Adipocyte (in vitro differentiated cells): ENCODE data around the gene EIF4ENIF1.
"Not testable (repeated sequence)": the region's sequence is repeated elsewhere in the genome, so short reads cannot be mapped to it uniquely, and the experiment has no call there.

Experiments used
- DNase-seq: peaks from one replicate; pipeline ENCODE4 v3.0.0-alpha.2; 2015; ENCODE audit warnings: low read depth
- H3K27me3 ChIP-seq: replicated peaks from 2 replicates; pipeline ENCODE4 v1.7.0; 2013; ENCODE audit warnings: mild to moderate bottlenecking, low read length, moderate library complexity; ENCODE audit not compliant: control insufficient read depth, insufficient read depth
- H3K36me3 ChIP-seq: 2 replicates; pipeline ENCODE4 v1.7.0; 2013; ENCODE audit warnings: low read length, mild to moderate bottlenecking, moderate library complexity; ENCODE audit not compliant: control insufficient read depth, insufficient read depth, severe bottlenecking
- H3K4me1 ChIP-seq: 2 replicates; pipeline ENCODE4 v1.7.0; 2013; ENCODE audit warnings: mild to moderate bottlenecking, low read length, moderate library complexity; ENCODE audit not compliant: control insufficient read depth, insufficient read depth
- H3K4me3 ChIP-seq: 2 replicates; pipeline ENCODE4 v1.7.0; 2013; ENCODE audit warnings: mild to moderate bottlenecking, low read length, moderate library complexity
- H3K9ac ChIP-seq: 2 replicates; pipeline ENCODE4 v1.7.0; 2013; ENCODE audit warnings: mild to moderate bottlenecking, low read length, moderate library complexity
- H3K9me3 ChIP-seq: 2 replicates; pipeline ENCODE4 v1.7.0; 2013; ENCODE audit warnings: mild to moderate bottlenecking, low read length, moderate library complexity; ENCODE audit not compliant: control insufficient read depth

EIF4ENIF1 gene

DNA sequence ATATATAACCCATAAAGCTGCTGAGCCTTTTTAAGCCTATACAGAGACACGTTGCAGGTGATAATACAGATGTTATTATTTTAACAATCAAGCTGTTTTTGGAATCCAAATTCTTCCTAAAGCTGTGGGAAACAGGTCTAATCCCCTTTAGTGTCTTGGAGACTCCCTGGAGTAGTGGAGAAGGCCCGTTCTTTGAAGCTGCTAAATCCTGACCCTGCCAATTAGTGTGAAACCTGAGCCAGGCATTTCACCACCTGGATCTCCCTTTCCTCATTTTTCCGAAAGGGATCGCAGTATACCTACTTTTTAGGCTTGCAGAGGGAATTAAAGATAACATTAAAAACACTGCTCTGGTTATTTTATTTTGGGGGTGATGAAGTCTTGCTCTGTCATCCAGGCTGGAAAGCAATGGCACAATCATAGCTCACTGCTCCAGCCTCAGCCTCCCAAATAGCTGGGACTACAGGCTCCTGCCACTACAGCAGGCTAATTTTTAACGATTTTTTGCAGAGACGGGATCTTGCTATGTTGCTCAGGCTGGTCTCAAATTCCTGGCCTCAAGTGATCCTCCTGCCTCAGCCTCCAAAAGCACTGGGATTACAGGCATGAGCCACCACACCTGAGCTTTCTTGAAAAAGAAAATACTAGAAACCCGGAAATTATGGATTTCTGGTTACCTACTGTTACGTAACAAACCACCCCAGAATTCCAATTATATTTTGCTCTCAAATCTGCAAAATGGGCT is 1.7 kb upstream of the EIF4ENIF1 start:
- DNase-seq, result peak; percentile 19

DNA sequence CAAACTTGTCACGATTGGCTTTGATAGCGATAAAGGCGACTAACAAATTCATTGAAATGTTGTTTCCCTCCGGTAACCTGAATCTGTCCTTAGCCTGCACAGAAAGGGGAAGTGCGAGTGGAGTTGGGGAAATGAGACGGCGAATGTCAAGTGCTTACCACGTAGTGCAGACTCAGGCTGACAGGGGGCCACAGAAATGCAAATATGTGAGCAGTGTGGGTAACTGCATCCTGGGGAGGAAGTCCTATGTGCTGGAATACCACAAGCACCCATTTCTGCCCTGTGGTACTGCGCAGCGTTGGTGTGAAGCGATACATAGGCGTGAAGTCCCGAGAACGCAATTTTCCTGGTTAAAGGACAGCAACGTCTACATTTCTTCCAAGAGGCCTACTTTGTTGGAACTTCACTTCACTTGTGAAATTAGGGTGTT is 869 bp upstream of the EIF4ENIF1 start:
- peak overlapping the region; percentile 93 for H3K4me3 ChIP-seq
- no peaks in the 10 kb centered on the region for H3K9me3 ChIP-seq
- DNase-seq, result peak; percentile 76
- peaks cover 21% of the 10 kb centered on the region for H3K4me1 ChIP-seq
- H3K36me3 ChIP-seq, result peaks cover 12% of the 10 kb centered on the region
- peak overlapping the region; percentile 88 for H3K9ac ChIP-seq
- H3K27me3 ChIP-seq, result no peaks in the 10 kb centered on the region

More for the DNA sequence above, 1.7 kb upstream of the EIF4ENIF1 start:
- peaks cover 24% of the 10 kb centered on the region for H3K4me1 ChIP-seq
- H3K4me3 ChIP-seq, result peak overlapping the region; percentile 93
- H3K36me3 ChIP-seq, result peaks cover 11% of the 10 kb centered on the region
- H3K27me3 ChIP-seq, result no peaks in the 10 kb centered on the region
- H3K9ac ChIP-seq, result peak overlapping the region; percentile 88
- no peaks in the 10 kb centered on the region for H3K9me3 ChIP-seq

DNA sequence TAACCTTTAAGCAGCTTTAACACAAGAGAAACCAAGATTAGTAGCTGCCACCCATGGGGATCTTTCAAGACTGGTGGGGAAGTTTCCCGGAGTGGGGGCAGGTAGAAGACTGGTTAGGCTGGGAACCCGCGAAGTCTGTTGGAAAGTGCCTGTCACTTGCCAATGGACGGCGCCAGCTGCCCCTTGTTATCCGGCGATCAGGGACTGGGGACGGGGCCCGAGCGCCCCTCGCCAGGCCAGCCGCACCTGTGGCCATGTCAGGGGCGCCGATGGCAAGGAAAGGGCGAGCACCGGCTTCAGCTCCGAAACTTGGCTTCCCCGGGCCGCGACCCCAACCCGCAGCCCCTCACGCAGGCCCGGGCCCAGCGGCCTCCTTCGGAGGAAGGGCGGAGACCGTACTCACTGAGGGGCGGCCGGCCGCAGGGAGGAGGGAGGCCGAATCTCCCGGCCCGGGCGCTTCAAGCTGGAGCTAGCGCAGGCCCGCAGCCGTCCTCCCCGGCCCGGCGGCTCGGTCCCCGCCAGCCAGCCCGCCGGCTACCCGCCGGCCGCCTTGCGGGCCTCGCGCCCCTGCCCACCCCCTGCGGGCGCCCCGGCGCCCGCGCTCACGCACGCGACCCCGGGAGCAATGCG is 539 bp downstream of the EIF4ENIF1 start:
- Histone ChIP-seq H3K9me3 (no peaks in the 10 kb centered on the region), H3K27me3 (no peaks in the 10 kb centered on the region), H3K9ac (peak overlapping the region; percentile 88), H3K36me3 (peaks cover 25% of the 10 kb centered on the region), H3K4me3 (peak overlapping the region; percentile 93), H3K4me1 (peaks cover 19% of the 10 kb centered on the region)
- DNase-seq, result peak; percentile 73

DNA sequence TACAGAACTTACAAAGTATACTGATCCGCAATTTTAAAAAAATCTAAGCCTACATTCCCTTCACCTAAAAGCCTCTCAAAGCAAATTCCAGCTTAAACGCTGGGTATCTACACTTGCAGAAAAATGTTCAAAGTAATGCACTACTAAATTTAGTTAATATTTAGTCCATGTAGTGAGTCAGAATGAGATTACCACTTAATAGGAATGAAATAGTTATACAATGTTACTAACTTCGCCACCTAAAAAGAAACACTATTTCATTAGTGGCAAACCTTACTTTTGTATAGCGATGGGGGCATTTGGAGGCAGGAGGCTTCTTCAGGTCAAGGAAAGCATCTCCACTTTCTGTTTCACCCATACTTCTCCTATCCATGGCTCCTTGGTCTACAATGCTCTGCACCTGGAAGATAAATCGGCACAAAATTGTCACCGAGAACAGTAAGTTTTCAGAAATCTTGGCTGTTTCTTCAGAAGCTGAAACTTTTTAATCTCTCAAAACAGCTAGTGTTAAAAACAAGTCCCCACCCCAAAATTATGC is 1.2 kb downstream of the EIF4ENIF1 start:
- Histone ChIP-seq H3K36me3 (peaks cover 32% of the 10 kb centered on the region), H3K27me3 (no peaks in the 10 kb centered on the region), H3K4me3 (peak overlapping the region; percentile 93), H3K9ac (peak overlapping the region; percentile 88), H3K4me1 (peaks cover 19% of the 10 kb centered on the region), H3K9me3 (no peaks in the 10 kb centered on the region)
- no peak for DNase-seq

DNA sequence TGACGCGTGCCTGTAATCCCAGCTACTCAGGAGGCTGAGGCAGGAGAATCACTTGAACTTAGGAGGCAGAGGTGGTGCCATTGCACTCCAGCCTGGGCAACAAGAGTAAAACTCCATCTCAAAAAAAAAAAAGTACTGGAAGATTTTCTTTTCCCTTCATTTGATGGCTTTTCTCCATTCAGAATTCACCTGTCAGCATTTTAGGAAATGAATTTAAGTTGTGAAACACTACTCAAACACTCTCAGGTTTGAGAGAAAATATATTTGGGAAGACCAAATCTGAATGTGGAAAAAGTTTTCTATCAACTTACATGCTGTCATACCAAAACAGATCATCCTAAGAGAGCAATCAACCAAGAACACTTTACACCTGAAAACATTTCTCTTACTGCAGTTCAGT is 2.7 kb downstream of the EIF4ENIF1 start:
- no peaks in the 10 kb centered on the region for H3K27me3 ChIP-seq
- DNase-seq, result no peak
- no peaks in the 10 kb centered on the region for H3K9me3 ChIP-seq
- peaks cover 19% of the 10 kb centered on the region for H3K4me1 ChIP-seq
- H3K9ac ChIP-seq, result no peak overlapping the region
- H3K36me3 ChIP-seq, result peaks cover 46% of the 10 kb centered on the region
- H3K4me3 ChIP-seq, result no peak overlapping the region

DNA sequence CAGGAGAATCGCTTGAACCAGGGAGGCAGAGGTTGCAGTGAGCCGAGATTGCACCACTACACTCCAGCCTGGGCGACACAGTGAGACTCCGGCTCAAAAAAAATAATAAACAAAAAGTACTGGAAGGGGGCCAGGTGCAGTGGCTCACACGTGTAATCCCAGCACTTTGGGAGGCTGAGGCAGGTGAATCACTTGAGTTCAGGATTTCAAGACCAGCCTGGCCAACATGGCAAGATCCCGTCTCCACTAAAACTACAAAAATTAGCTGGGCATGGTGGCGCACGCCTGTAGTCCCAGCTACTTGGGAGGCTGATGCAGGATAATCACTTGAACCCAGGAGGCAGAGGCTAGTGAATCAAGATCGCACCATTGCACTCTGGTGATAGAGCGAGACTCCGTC is 3.3 kb downstream of the EIF4ENIF1 start:
- H3K4me3 ChIP-seq, H3K27me3 ChIP-seq, H3K9ac ChIP-seq, DNase-seq, H3K9me3 ChIP-seq: not testable (repeated sequence)
- Histone ChIP-seq H3K4me1 (peaks cover 19% of the 10 kb centered on the region), H3K36me3 (peaks cover 52% of the 10 kb centered on the region)

DNA sequence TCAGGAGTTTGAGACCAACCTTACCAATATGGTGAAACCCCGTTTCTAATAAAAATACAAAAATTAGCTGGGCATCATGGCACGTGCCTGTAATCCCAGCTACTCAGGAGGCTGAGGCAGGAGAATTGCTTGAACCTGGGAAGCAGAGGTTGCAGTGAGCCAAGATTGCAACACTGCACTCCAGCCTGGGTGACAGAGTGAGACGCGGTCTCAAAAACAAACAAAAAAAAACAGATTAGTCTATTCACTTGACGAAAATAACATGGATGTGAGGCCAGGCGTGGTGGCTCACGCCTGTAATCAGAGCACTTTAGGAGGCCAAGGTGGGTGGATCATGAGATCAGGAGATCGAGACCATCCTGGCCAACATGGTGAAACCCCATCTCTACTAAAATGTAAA is 7.2 kb downstream of the EIF4ENIF1 start:
- not testable (repeated sequence) for DNase-seq, H3K4me3 ChIP-seq
- H3K36me3 ChIP-seq, result peaks cover 82% of the 10 kb centered on the region

DNA sequence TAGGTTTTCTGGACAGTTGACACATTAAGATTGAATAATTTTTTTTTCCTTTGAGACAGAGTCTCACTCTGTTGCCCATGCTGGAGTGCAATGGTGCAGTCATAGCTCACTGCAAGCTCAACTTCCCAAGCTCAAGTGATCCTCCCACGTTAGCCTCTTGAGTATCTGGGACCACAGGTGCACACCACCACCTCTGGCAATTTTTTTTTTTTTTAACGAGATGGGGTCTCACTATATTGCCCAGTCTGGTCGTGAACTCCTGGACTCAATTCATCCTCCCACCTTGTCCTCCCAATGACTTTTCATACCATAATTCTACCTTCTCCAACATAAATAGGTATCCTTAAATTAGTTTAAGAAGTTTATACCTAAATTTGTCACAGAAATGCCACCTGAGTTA is 8.5 kb downstream of the EIF4ENIF1 start:
- H3K4me1 ChIP-seq, result peaks cover 2% of the 10 kb centered on the region
- H3K9me3 ChIP-seq, result no peaks in the 10 kb centered on the region
- peaks cover 86% of the 10 kb centered on the region for H3K36me3 ChIP-seq
- no peak overlapping the region for H3K9ac ChIP-seq
- H3K4me3 ChIP-seq, result no peak overlapping the region
- H3K27me3 ChIP-seq, result no peaks in the 10 kb centered on the region
- DNase-seq, result no peak

More for the DNA sequence above, 7.2 kb downstream of the EIF4ENIF1 start:
- not testable (repeated sequence) for H3K4me1 ChIP-seq, H3K9ac ChIP-seq, H3K9me3 ChIP-seq, H3K27me3 ChIP-seq

DNA sequence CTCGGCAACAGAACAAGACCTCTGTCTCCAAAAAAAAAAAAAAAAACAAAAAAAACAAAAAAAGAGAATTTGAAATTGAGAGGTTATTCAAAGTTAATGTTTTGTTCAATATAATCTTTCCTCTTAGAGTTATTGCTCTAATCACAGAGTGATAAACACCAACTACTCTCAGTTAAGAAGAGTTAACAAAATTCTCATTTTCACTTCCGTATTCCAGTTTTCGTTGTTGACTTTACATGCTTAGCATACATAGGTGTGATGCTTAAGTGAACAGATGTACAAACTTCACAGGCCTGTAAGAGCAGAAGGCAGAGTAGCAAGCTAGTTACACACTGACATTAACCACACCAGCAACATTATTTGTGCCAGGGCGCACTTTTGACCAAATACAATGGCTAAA is 12.3 kb downstream of the EIF4ENIF1 start:
- DNase-seq, result no peak
- H3K36me3 ChIP-seq, result peaks cover 54% of the 10 kb centered on the region
- no peaks in the 10 kb centered on the region for H3K9me3 ChIP-seq
- peaks cover 28% of the 10 kb centered on the region for H3K4me1 ChIP-seq
- H3K9ac ChIP-seq, result no peak overlapping the region
- H3K4me3 ChIP-seq, result no peak overlapping the region
- H3K27me3 ChIP-seq, result no peaks in the 10 kb centered on the region

DNA sequence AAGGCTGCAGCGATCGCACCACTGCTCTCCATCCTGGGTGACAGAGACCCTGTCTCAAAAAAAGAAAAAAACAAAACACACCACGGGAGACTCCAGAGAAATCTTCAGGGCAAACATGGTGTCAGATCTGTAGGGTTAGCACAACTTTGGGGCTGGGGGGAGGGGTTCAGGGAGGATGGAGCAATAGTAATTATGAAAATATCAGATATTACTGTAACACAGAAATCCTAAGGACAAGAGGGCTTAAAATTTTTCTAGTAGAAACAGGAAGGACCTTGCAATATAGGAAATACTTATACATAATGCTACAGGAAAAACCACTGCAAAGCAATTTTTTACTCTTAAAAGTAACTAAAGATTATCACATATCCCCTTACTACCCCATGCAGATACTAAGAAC is 13.8 kb downstream of the EIF4ENIF1 start:
- no peak for DNase-seq
- H3K36me3 ChIP-seq, result peaks cover 48% of the 10 kb centered on the region
- no peaks in the 10 kb centered on the region for H3K9me3 ChIP-seq
- no peak overlapping the region for H3K9ac ChIP-seq
- no peaks in the 10 kb centered on the region for H3K27me3 ChIP-seq
- peaks cover 32% of the 10 kb centered on the region for H3K4me1 ChIP-seq
- no peak overlapping the region for H3K4me3 ChIP-seq

DNA sequence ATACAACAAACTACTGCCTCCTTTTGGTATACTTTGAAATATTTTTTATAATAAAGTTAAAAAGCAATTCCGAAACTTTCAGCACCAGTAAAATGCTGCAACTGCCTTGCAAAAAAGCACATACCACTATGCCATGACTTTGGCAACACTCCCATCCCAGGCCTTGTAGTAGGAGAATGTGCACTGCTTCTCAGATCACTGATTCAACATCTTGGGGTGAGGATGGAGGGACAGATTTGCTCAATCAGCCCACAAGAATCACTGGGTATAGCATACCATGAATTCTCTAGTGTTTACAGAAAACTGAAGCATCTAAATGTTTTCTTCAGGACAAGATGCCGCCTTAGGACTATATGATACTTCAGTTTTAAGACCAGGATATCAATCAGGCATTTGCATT is 14.9 kb downstream of the EIF4ENIF1 start:
- peaks cover 32% of the 10 kb centered on the region for H3K4me1 ChIP-seq
- peak overlapping the region; percentile 27 for H3K9ac ChIP-seq
- no peaks in the 10 kb centered on the region for H3K27me3 ChIP-seq
- H3K4me3 ChIP-seq, result peak overlapping the region; percentile 23
- no peaks in the 10 kb centered on the region for H3K9me3 ChIP-seq
- DNase-seq, result peak; percentile 95
- peaks cover 42% of the 10 kb centered on the region for H3K36me3 ChIP-seq
